Measurements from ENCODE around the gene CCDC122. TPM values are rescaled to one million over a fixed set of nuclear protein-coding genes. Genes with fewer than 3 reads are reported as not detected.

Gene CCDC122
- total RNA-seq, 1 donor from 2014 or later = 8.5 TPM

DNA sequence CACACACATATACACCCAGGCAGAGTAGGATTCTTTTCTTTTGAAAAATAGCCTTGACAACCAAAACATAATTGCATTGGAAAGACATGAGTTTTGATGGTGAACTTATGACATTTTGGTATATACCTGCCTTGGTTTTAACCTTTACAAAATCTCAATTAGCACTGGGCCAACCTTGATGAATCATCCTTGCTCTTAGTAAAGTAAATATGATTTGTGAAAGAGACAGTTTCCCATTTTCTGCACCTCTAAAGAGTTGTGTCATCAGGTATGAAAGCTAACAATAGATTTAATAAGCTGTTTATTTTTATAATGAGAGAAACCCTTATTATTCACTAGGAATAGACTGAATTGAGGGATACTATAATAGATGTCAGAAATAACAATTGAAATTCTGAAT lies 77.0 kb downstream of the CCDC122 start:
- DNase-seq (ENCODE audit: low spot score) = no peak

DNA sequence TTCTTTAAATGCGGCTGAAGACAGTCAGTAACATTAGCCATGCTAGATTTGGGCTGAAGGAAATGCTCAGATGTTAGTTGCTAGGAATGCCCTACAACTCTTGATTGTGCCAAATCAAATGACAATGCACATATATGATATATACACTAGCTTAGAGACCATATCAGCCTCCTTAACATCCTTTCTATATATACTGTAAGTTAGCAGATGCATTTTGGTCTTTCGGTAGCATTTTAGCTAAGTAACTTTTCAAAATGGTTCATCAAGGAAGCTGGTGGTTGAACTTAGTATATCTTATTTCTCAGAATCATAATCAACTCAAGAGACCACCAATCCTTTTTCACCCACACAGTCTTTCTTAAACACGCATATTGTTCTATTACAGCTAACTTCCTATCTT lies 78.7 kb downstream of the CCDC122 start:
- no peak for DNase-seq (ENCODE audit: low spot score)

DNA sequence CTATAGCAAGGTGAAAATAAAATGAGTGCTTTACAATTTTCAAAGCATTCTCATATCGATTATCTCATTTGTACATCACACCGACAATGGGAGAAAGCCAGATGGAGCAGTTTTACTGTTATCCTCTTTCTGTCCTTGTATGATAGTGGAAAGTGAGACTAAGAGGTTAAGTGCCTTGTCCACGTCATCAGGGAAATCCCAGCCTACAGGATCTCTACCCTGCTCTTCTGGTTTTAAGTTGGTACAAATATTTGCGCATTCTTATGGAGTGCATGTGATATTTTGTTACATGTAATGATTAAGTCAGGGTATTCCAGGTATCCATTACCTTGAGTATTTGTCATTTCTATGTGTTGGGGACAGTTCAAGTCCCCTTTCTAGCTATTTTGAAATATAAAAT lies 80.3 kb downstream of the CCDC122 start:
- no peak for DNase-seq (ENCODE audit: low spot score)

DNA sequence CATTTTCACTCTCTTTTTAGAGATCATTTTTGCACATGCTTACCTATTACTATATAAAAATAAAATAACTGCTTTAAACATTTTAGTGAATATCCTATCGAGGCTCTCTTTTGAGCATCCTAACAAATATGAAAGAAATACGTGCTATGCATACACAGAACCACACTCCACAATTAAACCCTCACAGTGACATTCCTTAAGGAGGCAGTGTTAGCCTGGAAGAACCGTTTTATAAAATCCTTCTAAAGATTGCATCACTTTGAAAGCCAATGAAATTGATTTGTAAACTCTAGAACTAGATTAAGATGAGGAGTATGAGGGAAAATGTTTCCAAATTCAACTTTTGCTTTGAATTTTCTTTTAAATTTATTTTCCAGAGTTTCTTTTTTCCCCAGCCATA lies 81.7 kb downstream of the CCDC122 start:
- DNase-seq (ENCODE audit: low spot score) = no peak

DNA sequence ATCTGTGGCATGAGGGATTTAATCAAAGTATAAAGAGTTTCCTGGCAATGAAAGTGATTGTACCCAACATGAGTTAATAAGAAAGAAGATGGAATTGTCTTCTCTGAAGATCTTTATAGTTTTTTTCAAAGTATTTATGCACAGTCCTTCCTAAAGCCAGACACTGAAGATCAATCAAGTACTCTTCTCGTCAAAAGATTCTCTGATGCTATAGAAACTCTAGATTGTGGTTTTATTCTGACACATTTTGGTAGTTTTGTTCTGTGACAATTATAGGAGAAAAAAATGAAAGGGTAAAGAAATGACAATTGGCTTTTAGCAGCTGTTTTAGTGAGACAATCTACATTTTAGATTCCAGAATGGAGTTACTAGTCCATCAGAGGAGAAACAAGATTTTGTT lies 82.4 kb downstream of the CCDC122 start:
- DNase-seq (ENCODE audit: low spot score) = no peak

DNA sequence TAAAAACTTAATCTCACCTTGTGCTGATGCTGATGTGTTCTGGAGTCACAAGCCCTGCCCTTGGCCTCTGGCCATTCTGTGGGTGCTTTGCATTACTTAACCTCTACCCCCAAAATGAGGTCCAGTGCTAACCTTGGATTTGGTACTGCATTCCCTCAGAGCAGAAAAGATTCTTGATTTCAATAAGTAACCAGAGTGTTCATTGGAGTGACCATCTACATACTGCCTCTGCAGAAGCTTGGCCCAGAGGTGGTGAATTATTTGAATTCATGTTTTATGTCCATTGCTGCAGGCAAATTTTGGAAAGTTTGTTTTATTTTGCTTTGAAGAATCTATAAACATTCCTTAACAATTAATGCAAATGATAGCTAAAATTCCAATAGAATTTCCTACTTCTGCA lies 85.1 kb downstream of the CCDC122 start:
- no peak for DNase-seq (ENCODE audit: low spot score)

DNA sequence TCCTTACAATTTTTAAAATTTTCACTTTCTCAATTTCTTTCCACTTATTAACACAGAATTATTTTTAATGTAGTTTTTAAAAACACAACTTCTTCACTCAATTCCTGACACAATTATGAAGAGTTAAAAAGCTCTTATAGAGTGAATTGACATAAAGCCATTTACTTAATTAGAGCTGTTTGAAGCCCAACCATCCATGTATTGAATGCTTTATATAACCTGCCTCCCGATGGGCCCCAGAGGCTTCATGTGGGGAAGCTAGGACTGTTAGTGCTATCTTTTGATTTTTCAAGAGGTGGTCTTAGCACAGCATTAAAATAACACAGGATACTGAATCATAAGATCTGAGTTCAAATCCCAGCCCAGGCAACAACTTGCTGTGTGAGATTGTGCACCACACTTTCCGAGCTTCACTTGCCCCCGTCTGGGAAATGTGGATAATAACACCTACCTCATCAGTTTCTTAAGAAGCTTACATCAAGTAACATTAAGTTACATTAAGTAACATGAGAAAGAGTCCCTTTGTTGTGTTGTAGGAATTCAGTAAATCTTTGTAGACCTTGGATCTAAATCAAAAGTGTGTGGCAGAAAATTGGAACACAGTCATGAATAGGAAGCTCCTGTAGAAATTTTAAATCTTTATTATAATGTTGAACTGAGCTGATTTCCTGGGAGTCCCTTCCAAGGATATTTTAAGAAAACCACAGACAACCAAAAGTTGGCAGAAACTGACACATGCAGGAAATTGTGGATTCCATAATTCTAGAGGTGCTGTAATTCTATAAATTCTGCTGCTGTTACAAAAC lies 87.3 kb downstream of the CCDC122 start:
- DNase-seq (ENCODE audit: low spot score) = no peak

DNA sequence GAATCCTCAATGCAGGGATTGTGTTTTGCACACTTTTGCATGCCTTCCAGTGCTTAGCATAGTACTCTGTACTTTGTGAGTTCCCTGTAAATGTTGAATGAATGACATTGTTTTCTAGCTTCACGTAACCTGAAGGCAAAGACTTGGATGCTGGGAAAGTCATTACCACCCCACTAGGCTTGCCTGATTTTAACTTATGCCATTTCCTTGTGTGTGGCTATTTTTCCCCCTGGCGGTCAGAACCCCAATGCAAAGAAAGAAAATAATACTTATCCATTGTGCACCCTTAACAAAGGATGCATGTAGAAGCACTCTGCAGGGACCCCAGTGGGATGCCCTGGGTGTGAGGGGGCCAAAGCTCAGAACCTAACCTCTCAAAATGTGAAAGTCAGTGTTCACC lies 91.5 kb downstream of the CCDC122 start:
- DNase-seq (ENCODE audit: low spot score) = no peak

DNA sequence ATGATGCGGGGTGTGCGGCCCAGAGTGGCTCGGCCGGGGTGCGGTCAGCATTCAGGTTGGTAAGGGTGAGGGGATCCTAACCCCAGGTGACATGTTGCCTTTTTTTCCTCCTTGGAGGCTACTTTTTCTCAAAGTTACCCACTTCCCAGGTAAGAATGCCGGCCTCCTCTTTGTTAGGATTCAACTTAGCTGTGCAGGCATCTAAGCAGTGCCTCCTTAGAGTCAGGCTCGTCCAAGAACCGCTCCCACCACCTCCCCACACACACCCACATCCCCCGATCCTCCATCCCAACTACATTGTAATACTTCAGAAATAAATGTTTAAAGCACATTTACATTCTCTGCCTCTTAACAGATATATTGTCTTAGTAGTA lies 92.0 kb downstream of the CCDC122 start:
- DNase-seq (ENCODE audit: low spot score) = no peak

DNA sequence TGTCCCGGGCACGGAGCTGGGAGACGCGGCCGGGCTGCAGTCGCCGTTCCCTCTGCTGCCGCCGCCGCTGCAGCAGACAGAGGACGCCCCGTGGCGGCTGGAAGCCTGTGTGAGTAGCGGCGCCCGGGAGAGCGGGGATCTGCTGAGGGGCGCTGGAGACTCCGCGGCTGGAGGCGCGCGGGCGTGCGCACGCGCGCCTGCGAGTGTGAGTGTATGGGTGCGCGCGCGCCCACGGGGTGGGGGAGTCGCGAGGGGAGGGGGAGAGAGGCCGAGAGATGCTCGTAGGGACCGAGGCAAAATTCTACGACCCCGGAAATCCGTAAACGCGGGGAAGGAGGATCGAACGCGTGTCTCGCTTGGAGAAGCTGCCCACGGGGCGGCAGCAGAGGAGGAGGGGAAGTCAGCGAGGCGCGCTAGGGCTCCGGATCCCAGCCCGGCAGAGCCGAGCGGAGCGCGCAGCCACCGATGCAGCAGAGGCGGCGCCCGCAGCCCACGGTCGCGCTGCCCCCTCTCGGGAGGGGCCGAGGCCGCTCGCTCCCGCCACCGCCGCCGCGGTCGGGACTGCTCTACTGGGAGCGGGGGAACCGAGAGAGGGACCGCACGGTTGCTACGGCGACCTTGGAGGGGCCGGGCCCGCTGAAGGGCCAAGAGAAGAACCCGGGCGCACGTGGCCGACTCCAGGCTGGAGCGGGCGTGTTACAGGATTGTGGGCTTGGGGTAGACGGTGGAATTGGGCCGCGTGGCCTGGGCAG lies 92.6 kb downstream of the CCDC122 start, which contains the start of gene ENOX1:
ENOX1 (minus strand) TSS at position 207 of the 752 bp plus-strand sequence.
- peak; percentile 39 for DNase-seq (ENCODE audit: low spot score)

DNA sequence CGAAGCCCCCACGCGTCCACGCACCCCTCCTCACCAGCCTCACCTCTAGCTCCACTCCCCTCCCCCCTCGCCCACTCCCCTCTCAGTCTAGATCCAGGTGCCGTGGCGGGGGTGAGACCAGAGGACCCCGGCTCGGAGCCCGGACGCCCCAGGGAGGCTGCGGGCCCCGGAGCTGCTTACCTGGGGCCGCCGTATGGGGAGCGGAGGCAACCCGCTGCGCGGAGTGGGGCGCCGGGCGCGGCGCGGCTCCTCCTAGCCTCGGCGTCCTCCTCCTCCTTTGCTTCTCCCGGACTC lies 93.1 kb downstream of the CCDC122 start:
- DNase-seq (ENCODE audit: low spot score) = no peak

Other genes with a start within 250 kb of the CCDC122 start
- 2.0 TPM for gene ENOX1, start 92.8 kb downstream of the CCDC122 start, total RNA-seq
- gene LACC1, start 164 bp upstream of the CCDC122 start, total RNA-seq = 8.7 TPM

Data from mucosa of gallbladder (tissue), 1 donor.